Spleen (tissue), 11 donors: ENCODE data around the gene KLKB1. TPM values are rescaled to one million over a fixed set of nuclear protein-coding genes. Genes with fewer than 3 reads are reported as not detected.

Experiments used
- DNase-seq: peaks from one replicate; pipeline ENCODE4 v3.0.0-alpha.2; 2020
- H3K27ac ChIP-seq, 8 donors: fragments of 200-600 bp; sonication (generic) in 7 of 8; 1 replicate in 4 of 8; 2 replicates in 4 of 8; pipeline versions ENCODE4 v1.5.0 to v1.8.0; 2016 to 2021; ENCODE audit warnings: inconsistent platforms in 4 of 8, mild to moderate bottlenecking in 4 of 8, moderate library complexity in 1 of 8
- H3K27me3 ChIP-seq, 7 donors: fragments of 200-600 bp; sonication (generic) in 6 of 7; replicated peaks in 1 of 7; 1 replicate in 4 of 7; 2 replicates in 3 of 7; pipeline versions ENCODE4 v1.5.0 to v1.8.0; 2016 to 2021; ENCODE audit warnings: inconsistent platforms in 3 of 7, mild to moderate bottlenecking in 1 of 7
- H3K36me3 ChIP-seq, 6 donors: fragments of 200-600 bp; sonication (generic) in 5 of 6; 1 replicate in 4 of 6; 2 replicates in 2 of 6; pipeline versions ENCODE4 v1.5.0 to v1.8.0; 2016 to 2021; ENCODE audit warnings: inconsistent platforms in 2 of 6
- H3K4me1 ChIP-seq, 6 donors: fragments of 200-600 bp; sonication (generic) in 5 of 6; 1 replicate in 3 of 6; 2 replicates in 3 of 6; pipeline versions ENCODE4 v1.5.0 to v1.8.0; 2016 to 2021; ENCODE audit warnings: inconsistent platforms in 3 of 6
- H3K4me3 ChIP-seq, 8 donors: fragments of 200-600 bp; sonication (generic) in 7 of 8; 1 replicate in 4 of 8; 2 replicates in 4 of 8; pipeline versions ENCODE4 v1.5.0 to v1.8.0; 2016 to 2021; ENCODE audit warnings: inconsistent platforms in 4 of 8, mild to moderate bottlenecking in 4 of 8, moderate library complexity in 2 of 8
- H3K9me3 ChIP-seq, 8 donors: fragments of 200-600 bp; sonication (generic) in 7 of 8; 1 replicate in 4 of 8; 2 replicates in 4 of 8; pipeline versions ENCODE4 v1.5.0 to v1.8.0; 2016 to 2021; ENCODE audit warnings: inconsistent platforms in 4 of 8
- CTCF ChIP-seq, 11 experiments: fragments of 200-600 bp in 7 of 11; fragments of 450-650 bp in 4 of 11; sonication (generic) in 4 of 11; IDR thresholded peaks in 8 of 11; conservative IDR thresholded peaks in 3 of 11; 1 replicate in 7 of 11; 2 replicates in 4 of 11; pipeline versions ENCODE4 v1.4.0 to v1.8.0; 2016 to 2021; ENCODE audit warnings: antibody characterized with exemption in 11 of 11, inconsistent platforms in 4 of 11, mild to moderate bottlenecking in 1 of 11
- POLR2A ChIP-seq, 3 donors: fragments of 450-650 bp; IDR thresholded peaks; one replicate each; pipeline ENCODE4 v1.5.1; 2017; ENCODE audit warnings: antibody characterized with exemption in 3 of 3, mild to moderate bottlenecking in 1 of 3
- POLR2AphosphoS5 ChIP-seq, 3 donors: sonication (generic); formaldehyde crosslinking; IDR thresholded peaks; one replicate each; pipeline ENCODE4 v1.5.1; 2017; ENCODE audit warnings: antibody characterized with exemption in 3 of 3
- WGBS, 5 donors: extraction: QIAGEN DNeasy Blood & Tissue Kit in 3 of 5; methylation state at CpG; one replicate each; pipeline versions ENCODE4 v1.1.5 to v1.1.7; 2013 to 2018; 5-methylcytosine and 5-hydroxymethylcytosine counted together
- intact Hi-C: fragments of 100-400 bp; cut with DNase I; formaldehyde crosslinking; loops from one replicate; pipeline ENCODE4 v1.15.0; 2023; ENCODE audit warnings: low total_unique reads
- polyA plus RNA-seq, 3 donors: library from polyadenylated mRNA; stranded (reverse); fragments of 200-250 nt; gene quantifications; one replicate each; pipeline ENCODE4 v1.2.1, GENCODE V29; 2013
- total RNA-seq, 7 donors: library from RNA; depleted of rRNA in 3 of 7; stranded (reverse); fragments of >200 nt in 3 of 7; fragmentation: NEBNext Ultra II Directional in 4 of 7; extraction: Animal tissue kit (Norgen Biotek cat#: 25700) in 4 of 7; gene quantifications; one replicate each; pipeline versions ENCODE4 v1.1.0 to v1.2.1, GENCODE V29; 2016 to 2021
- donor health status: healthy with polysubstance abuse.
- donor health status: DM: no; HTN: no; CAD: no; lungs with moderate emphysema.
- donor health status: DM: no; HTN: no; CAD: no.
- donor health status: Bipolar disorder and iron deficiency.
- donor health status: healthy.
- donor health status: DM: no; HTN: no; CAD: no.
- donor health status: DM: yes; HTN: yes; CAD: no.

Gene KLKB1
- total and polyA plus RNA-seq, 10 donors, result 0.67 to 5.8 (median 1.7) TPM

- no peak for TF ChIP-seq POLR2AphosphoS5 (IDR thresholded peaks at IDR 0.05)
- Histone ChIP-seq H3K9me3 (peaks cover 0 to 34% (median 26%) of the 10 kb centered on the region in 8 donors), H3K4me1 (no peaks in the 10 kb centered on the region), H3K27ac (no peak overlapping the region), H3K27me3 (no peaks in the 10 kb centered on the region), H3K4me3 (no peak overlapping the region), H3K36me3 (no peaks in the 10 kb centered on the region)
- WGBS, 5 donors, result 79 to 96% (median 91%) methylated on average over 3 of the region's 3 CpGs
- DNase-seq, result no peak
- intact Hi-C loops, result no loop called here
These were observed 652 bp upstream of the KLKB1 start for GRCh38 chr4:186226521-186227189.

GRCh38 chr4:186227744-186228513 lies 622 bp downstream of the KLKB1 start:
- no peak overlapping the region for H3K27ac ChIP-seq
- no peaks in the 10 kb centered on the region for H3K36me3 ChIP-seq
- 32 to 54% (median 51%) methylated on average over 2 of the region's 2 CpGs for WGBS, 5 donors
- TF ChIP-seq POLR2A (IDR thresholded peaks at IDR 0.05) (no peak), CTCF (IDR thresholded peaks at IDR 0.05 in 8 of 11, conservative IDR thresholded peaks at IDR 0.05 in 3 of 11) (no peak), POLR2AphosphoS5 (IDR thresholded peaks at IDR 0.05) (no peak)
- peaks cover 0 to 34% (median 26%) of the 10 kb centered on the region in 8 donors for H3K9me3 ChIP-seq
- intact Hi-C loops, result no loop called here
- H3K4me3 ChIP-seq, result no peak overlapping the region
- DNase-seq, result no peak
- H3K4me1 ChIP-seq, result no peaks in the 10 kb centered on the region
- H3K27me3 ChIP-seq, result no peaks in the 10 kb centered on the region

DNA sequence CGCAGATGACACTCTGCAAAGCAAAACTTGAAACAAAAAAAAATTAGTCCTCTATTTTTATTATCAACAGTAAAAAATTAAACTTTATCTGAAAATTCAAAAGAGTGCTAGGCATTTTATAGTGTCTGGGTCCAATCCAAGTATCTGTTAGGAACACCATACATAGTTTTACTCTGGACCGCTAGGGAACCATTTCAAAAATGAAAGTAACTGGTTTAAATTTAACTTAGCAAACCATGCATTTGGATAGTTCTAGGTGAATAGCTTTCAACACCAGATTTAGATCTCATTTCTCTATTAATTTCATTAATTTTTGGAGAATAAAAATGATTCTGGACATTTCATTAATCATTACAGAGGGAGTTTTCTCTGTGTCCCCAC lies 1.2 kb downstream of the KLKB1 start:
- no peak for DNase-seq
- intact Hi-C loops, result no loop called here
- H3K4me1 ChIP-seq, result no peaks in the 10 kb centered on the region

DNA sequence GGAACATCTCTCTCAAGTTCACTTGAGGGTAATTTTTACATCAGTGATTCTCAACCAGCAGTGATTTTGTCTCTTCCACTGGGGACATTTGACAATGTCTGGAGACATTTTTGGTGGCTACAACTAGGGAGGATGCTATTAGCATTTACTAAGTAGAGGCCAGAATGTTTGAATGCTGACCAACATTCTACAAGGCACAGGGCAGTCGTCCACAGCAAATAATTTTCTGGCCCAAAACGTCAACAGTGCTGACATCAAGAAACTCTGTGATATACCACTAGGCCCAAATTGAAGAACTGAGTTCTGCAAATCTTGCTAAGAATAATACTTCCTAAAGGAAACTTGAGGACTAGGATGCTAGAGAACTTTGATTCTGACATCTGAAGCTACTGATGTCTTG lies 7.1 kb downstream of the KLKB1 start:
- TF ChIP-seq CTCF (IDR thresholded peaks at IDR 0.05 in 8 of 11, conservative IDR thresholded peaks at IDR 0.05 in 3 of 11) (no peak), POLR2AphosphoS5 (IDR thresholded peaks at IDR 0.05) (no peak), POLR2A (IDR thresholded peaks at IDR 0.05) (no peak)
- no peaks in the 10 kb centered on the region for H3K36me3 ChIP-seq
- intact Hi-C loops, result no loop called here
- no peaks in the 10 kb centered on the region for H3K9me3 ChIP-seq
- WGBS, 5 donors, result 70 to 81% (median 76%) methylated on average over 2 of the region's 2 CpGs
- no peaks in the 10 kb centered on the region for H3K4me1 ChIP-seq
- no peaks in the 10 kb centered on the region for H3K27me3 ChIP-seq
- no peak for DNase-seq
- no peak overlapping the region for H3K4me3 ChIP-seq
- no peak overlapping the region for H3K27ac ChIP-seq

More for the DNA sequence above, 1.2 kb downstream of the KLKB1 start:
- Histone ChIP-seq H3K4me3 (no peak overlapping the region), H3K27ac (no peak overlapping the region), H3K36me3 (no peaks in the 10 kb centered on the region), H3K27me3 (no peaks in the 10 kb centered on the region), H3K9me3 (peaks cover 0 to 34% (median 26%) of the 10 kb centered on the region in 8 donors)
- WGBS, 5 donors, result 81 to 92% (median 89%) methylated on average over 2 of the region's 2 CpGs
- no peak for TF ChIP-seq POLR2AphosphoS5 (IDR thresholded peaks at IDR 0.05)
- TF ChIP-seq POLR2A (IDR thresholded peaks at IDR 0.05), result no peak
- TF ChIP-seq CTCF (IDR thresholded peaks at IDR 0.05 in 8 of 11, conservative IDR thresholded peaks at IDR 0.05 in 3 of 11), result no peak
